ENCODE results near the gene KRTAP5-7.

Gene KRTAP5-7

DNA sequence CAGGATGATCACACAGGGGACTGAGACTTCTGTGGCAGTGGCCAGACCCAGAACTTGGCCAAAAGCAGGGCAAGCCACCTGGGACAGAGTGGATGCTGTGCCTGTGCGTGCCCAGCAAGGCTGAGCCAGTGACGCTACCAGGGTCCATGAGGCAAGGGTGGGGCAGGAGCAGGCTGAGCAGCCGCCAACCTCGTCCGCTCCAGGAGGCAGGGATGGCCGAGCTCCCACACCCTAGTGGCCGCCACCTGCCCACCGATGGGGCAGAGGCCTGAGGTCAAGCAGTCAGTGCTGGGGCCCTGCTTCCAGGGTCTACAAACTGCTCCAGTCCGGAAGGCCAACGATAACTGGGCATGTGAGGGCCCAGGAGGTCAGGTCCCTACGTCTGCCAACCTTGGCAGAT, 28.4 kb downstream of the KRTAP5-7 start:
- TF ChIP-seq, protein P1, sequence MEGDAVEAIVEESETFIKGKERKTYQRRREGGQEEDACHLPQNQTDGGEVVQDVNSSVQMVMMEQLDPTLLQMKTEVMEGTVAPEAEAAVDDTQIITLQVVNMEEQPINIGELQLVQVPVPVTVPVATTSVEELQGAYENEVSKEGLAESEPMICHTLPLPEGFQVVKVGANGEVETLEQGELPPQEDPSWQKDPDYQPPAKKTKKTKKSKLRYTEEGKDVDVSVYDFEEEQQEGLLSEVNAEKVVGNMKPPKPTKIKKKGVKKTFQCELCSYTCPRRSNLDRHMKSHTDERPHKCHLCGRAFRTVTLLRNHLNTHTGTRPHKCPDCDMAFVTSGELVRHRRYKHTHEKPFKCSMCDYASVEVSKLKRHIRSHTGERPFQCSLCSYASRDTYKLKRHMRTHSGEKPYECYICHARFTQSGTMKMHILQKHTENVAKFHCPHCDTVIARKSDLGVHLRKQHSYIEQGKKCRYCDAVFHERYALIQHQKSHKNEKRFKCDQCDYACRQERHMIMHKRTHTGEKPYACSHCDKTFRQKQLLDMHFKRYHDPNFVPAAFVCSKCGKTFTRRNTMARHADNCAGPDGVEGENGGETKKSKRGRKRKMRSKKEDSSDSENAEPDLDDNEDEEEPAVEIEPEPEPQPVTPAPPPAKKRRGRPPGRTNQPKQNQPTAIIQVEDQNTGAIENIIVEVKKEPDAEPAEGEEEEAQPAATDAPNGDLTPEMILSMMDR (IDR thresholded peaks at IDR 0.05): no peak
- H3K4me3 ChIP-seq: no peak overlapping the region
- no peak for DNase-seq (ENCODE audit: low spot score)
- H3K27ac ChIP-seq: no peak overlapping the region

DNA sequence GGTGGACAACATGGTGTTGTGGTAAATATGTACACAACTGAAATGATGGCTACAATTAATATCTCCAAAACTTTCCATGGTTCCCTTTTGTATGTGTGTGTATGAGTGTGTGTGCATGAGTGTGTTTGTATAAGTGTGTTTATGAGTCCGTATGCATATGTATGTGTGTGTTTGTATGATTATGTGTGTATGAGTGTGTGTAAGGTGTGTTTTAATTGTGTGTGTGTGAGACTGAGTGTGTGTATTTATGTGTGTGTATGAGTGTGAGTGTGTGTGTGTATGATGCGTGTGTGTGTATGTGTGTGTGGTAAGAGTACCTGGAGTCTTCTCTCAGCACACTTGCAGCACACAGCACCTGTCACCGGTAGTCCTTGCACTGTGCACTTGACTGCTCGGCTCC, 29.0 kb downstream of the KRTAP5-7 start:
- Histone ChIP-seq H3K4me3 (no peak overlapping the region), H3K27ac (no peak overlapping the region)
- TF ChIP-seq, protein P1 (IDR thresholded peaks at IDR 0.05): no peak
- DNase-seq (ENCODE audit: low spot score): no peak

DNA sequence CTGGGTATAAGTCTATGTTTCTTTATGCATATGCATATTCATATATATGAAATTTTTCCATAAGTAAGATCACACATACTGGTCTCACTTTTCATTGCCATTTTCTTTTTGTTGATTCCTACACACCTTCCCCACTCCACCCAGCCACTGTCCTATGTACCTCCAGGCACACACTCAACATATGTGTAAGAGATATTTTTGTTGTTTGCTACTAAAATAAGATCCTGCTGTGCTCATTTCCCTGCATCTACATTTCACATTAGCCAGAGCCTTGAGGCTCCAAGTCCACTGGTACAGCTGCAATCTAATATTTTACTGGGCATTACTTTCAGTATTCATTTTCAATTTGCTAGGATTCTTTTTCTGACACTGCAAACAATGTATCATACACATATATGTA, 30.2 kb downstream of the KRTAP5-7 start:
- H3K4me3 ChIP-seq: no peak overlapping the region
- no peak overlapping the region for H3K27ac ChIP-seq
- TF ChIP-seq, protein P1 (IDR thresholded peaks at IDR 0.05): no peak
- no peak for DNase-seq (ENCODE audit: low spot score)

DNA sequence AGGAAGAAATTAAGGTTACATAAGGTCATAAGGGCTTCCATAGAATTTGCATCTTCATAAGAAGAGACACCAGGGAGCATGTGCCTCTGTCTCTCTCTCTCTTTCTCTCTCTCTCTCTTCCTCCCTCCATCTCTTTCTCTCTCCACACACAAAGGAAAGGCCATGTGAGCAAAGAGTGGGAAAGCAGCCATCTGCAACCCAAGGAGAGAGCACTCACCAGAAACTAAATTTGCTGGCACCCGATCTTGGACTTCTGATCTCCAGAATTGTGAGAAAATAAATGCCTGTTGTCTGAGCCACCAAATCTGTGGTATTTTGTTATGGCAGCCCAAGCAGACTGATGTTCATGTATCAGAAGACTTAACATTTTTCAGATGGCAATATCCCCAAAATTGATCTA, 31.9 kb downstream of the KRTAP5-7 start:
- TF ChIP-seq, protein P1 (IDR thresholded peaks at IDR 0.05): no peak
- Histone ChIP-seq H3K27ac (no peak overlapping the region), H3K4me3 (no peak overlapping the region)
- no peak for DNase-seq (ENCODE audit: low spot score)

DNA sequence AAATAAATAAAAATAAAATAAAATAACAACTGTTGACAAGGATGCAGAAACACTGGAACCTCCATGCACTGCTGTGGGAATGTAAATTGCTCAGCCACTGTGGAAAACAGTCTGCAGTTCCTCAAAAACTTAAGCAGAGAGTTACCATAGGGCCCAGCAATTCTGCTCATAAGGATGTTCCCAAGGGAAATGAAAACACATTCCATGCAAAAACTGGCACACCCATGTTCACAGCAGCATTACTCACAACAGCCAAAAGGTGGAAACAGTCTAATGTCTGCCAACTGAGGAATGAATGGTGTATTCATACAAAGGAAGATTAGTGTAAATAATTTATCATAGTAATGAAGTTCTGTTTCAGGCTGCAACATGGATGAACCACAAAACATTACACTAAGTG, 35.1 kb downstream of the KRTAP5-7 start:
- TF ChIP-seq, protein P1 (IDR thresholded peaks at IDR 0.05): no peak
- H3K27ac ChIP-seq: no peak overlapping the region
- H3K4me3 ChIP-seq: no peak overlapping the region
- no peak for DNase-seq (ENCODE audit: low spot score)

DNA sequence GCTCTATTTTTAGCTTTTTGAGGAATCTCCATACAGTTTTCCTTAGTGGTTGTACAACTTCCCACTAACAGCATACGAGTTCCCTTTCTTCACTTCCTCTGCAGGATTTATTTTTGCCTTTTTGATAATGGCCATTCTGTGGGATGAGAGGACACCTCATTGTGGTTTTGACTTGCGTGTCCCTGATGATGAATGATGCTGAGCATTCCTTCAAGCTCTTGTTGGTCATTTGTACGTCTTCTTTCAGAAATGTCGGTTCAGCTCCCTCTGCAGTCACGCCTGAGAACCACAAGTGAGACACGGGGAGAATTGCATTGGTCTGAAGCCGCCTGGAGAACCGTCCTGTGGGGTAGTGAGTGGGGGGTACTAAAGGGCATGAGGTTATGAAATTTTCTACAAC, 36.3 kb downstream of the KRTAP5-7 start:
- TF ChIP-seq, protein P1 (IDR thresholded peaks at IDR 0.05): no peak
- H3K27ac ChIP-seq: no peak overlapping the region
- no peak for DNase-seq (ENCODE audit: low spot score)
- no peak overlapping the region for H3K4me3 ChIP-seq

DNA sequence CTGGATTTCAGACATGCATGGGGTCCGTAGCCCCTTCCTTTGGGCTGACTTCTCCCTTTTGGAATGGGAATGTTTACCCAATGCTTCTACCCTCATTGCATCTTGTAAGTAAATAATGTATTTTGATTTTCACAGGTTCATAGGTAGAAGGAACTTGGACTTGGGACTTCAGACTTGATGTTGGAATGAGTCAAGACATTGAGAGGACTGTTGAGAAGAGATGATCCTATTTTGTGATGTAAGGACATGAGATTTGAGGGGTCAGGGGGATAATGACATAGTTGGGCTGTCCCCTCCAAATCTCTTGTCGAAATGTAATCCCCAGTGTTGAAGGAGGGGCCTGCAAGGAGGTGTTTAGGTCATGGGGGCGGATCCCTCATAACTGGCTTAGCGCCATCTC, 37.4 kb downstream of the KRTAP5-7 start:
- Histone ChIP-seq H3K27ac (no peak overlapping the region), H3K4me3 (no peak overlapping the region)
- TF ChIP-seq, protein P1 (IDR thresholded peaks at IDR 0.05): no peak
- no peak for DNase-seq (ENCODE audit: low spot score)
